Panc1 (cell line): ENCODE measurements around the gene CD177.

Experiments
- POLR2AphosphoS5 ChIP-seq: IDR thresholded peaks from 2 replicates; pipeline ENCODE4 v1.6.1; 2012; ENCODE audit warnings: mild to moderate bottlenecking, low read depth, low read length, moderate library complexity
- SIN3A ChIP-seq: IDR thresholded peaks from 2 replicates; pipeline ENCODE4 v1.6.1; 2012; ENCODE audit warnings: low read depth, mild to moderate bottlenecking, low read length, moderate library complexity, borderline replicate concordance; ENCODE audit not compliant: insufficient read depth
- TF ChIP-seq, protein P1 (sequence below): fragments of 450-650 bp; IDR thresholded peaks from 2 replicates; pipeline ENCODE4 v1.5.1; 2017; ENCODE audit warnings: mild to moderate bottlenecking
- TF ChIP-seq, protein P2 (sequence below), 2 experiments: IDR thresholded peaks; 2 replicates each; pipeline ENCODE4 v1.6.1; 2011 to 2012; ENCODE audit warnings: low read depth in 2 of 2, control low read depth in 1 of 2, low read length in 1 of 2, mild to moderate bottlenecking in 1 of 2, moderate library complexity in 1 of 2; ENCODE audit not compliant: insufficient read depth in 1 of 2

DNA sequence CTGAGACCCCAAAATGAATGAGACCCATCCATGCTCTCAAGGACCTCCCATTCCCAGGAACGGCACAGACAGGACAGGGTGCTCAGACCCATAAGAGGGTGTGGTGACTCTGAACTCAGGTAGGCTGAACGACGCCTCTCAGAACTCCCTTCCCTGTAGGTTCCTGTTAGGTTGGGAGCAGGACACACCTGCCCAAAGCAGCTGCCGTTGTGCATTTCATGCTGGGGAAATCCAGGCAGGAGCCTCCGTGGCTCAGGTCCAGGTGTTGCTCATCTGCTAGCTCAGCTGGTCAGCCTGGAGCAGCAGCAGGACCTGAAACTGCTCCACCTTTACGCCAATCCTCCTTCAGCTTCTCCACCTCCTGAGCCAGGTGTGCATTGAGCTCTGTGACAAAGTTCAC is 42.1 kb downstream of the CD177 start:
- TF ChIP-seq, protein P1, sequence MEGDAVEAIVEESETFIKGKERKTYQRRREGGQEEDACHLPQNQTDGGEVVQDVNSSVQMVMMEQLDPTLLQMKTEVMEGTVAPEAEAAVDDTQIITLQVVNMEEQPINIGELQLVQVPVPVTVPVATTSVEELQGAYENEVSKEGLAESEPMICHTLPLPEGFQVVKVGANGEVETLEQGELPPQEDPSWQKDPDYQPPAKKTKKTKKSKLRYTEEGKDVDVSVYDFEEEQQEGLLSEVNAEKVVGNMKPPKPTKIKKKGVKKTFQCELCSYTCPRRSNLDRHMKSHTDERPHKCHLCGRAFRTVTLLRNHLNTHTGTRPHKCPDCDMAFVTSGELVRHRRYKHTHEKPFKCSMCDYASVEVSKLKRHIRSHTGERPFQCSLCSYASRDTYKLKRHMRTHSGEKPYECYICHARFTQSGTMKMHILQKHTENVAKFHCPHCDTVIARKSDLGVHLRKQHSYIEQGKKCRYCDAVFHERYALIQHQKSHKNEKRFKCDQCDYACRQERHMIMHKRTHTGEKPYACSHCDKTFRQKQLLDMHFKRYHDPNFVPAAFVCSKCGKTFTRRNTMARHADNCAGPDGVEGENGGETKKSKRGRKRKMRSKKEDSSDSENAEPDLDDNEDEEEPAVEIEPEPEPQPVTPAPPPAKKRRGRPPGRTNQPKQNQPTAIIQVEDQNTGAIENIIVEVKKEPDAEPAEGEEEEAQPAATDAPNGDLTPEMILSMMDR: no peak
- TF ChIP-seq, protein P2, sequence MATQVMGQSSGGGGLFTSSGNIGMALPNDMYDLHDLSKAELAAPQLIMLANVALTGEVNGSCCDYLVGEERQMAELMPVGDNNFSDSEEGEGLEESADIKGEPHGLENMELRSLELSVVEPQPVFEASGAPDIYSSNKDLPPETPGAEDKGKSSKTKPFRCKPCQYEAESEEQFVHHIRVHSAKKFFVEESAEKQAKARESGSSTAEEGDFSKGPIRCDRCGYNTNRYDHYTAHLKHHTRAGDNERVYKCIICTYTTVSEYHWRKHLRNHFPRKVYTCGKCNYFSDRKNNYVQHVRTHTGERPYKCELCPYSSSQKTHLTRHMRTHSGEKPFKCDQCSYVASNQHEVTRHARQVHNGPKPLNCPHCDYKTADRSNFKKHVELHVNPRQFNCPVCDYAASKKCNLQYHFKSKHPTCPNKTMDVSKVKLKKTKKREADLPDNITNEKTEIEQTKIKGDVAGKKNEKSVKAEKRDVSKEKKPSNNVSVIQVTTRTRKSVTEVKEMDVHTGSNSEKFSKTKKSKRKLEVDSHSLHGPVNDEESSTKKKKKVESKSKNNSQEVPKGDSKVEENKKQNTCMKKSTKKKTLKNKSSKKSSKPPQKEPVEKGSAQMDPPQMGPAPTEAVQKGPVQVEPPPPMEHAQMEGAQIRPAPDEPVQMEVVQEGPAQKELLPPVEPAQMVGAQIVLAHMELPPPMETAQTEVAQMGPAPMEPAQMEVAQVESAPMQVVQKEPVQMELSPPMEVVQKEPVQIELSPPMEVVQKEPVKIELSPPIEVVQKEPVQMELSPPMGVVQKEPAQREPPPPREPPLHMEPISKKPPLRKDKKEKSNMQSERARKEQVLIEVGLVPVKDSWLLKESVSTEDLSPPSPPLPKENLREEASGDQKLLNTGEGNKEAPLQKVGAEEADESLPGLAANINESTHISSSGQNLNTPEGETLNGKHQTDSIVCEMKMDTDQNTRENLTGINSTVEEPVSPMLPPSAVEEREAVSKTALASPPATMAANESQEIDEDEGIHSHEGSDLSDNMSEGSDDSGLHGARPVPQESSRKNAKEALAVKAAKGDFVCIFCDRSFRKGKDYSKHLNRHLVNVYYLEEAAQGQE (IDR thresholded peaks at IDR 0.05; ENCODE audit: insufficient read depth in 1 of 2, low read depth in 2 of 2, low read length in 1 of 2): no peak
- TF ChIP-seq POLR2AphosphoS5 (no peak), SIN3A (no peak)
